ENCODE data around the gene MDFIC.

- TF ChIP-seq, protein P1, sequence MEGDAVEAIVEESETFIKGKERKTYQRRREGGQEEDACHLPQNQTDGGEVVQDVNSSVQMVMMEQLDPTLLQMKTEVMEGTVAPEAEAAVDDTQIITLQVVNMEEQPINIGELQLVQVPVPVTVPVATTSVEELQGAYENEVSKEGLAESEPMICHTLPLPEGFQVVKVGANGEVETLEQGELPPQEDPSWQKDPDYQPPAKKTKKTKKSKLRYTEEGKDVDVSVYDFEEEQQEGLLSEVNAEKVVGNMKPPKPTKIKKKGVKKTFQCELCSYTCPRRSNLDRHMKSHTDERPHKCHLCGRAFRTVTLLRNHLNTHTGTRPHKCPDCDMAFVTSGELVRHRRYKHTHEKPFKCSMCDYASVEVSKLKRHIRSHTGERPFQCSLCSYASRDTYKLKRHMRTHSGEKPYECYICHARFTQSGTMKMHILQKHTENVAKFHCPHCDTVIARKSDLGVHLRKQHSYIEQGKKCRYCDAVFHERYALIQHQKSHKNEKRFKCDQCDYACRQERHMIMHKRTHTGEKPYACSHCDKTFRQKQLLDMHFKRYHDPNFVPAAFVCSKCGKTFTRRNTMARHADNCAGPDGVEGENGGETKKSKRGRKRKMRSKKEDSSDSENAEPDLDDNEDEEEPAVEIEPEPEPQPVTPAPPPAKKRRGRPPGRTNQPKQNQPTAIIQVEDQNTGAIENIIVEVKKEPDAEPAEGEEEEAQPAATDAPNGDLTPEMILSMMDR (IDR thresholded peaks at IDR 0.05) = no peak
- no peak for TF ChIP-seq POLR2A (IDR thresholded peaks at IDR 0.05)
Measured at GRCh38 chr7:115009139-115009538, 87.2 kb downstream of the MDFIC start.
